CD4-positive, alpha-beta T cell treated with Interleukin-10 for 1 hour (primary cell): ENCODE results near the gene MMS22L.
"Not testable (repeated sequence)": the region's sequence is repeated elsewhere in the genome, so short reads cannot be mapped to it uniquely, and the experiment has no call there.

Experiments
- DNase-seq: peaks from one replicate; pipeline ENCODE4 v3.0.0-alpha.2; 2020

Gene MMS22L

GRCh38 chr6:97231911-97232310 is 51.1 kb downstream of the MMS22L start:
- no peak for DNase-seq

GRCh38 chr6:97222903-97223302 is 60.1 kb downstream of the MMS22L start:
- no peak for DNase-seq

- DNase-seq: no peak
These were observed 64.1 kb downstream of the MMS22L start for GRCh38 chr6:97218912-97219311.

- DNase-seq: no peak
These were observed 67.8 kb downstream of the MMS22L start for GRCh38 chr6:97215157-97215769.

- DNase-seq: no peak
These were observed 68.3 kb downstream of the MMS22L start for GRCh38 chr6:97214671-97215070.

GRCh38 chr6:97207383-97207782 is 75.6 kb downstream of the MMS22L start:
- no peak for DNase-seq

GRCh38 chr6:97205966-97206365 is 77.0 kb downstream of the MMS22L start:
- DNase-seq: no peak

- no peak for DNase-seq
These were observed 79.7 kb downstream of the MMS22L start for GRCh38 chr6:97203343-97203742.

- no peak for DNase-seq
These were observed 84.9 kb downstream of the MMS22L start for GRCh38 chr6:97198046-97198565.

GRCh38 chr6:97195117-97195516 is 87.9 kb downstream of the MMS22L start:
- no peak for DNase-seq

GRCh38 chr6:97189767-97190166 is 93.2 kb downstream of the MMS22L start:
- DNase-seq: no peak

GRCh38 chr6:97187951-97188350 is 95.1 kb downstream of the MMS22L start:
- no peak for DNase-seq

GRCh38 chr6:97186416-97186999 is 96.5 kb downstream of the MMS22L start:
- peak; percentile 69 for DNase-seq

GRCh38 chr6:97177905-97178304 is 105.1 kb downstream of the MMS22L start:
- no peak for DNase-seq

- DNase-seq: no peak
These were observed 106.5 kb downstream of the MMS22L start for GRCh38 chr6:97176468-97176867.

GRCh38 chr6:97175806-97176205 is 107.2 kb downstream of the MMS22L start:
- no peak for DNase-seq

- no peak for DNase-seq
These were observed 108.5 kb downstream of the MMS22L start for GRCh38 chr6:97174471-97174870.

- DNase-seq: no peak
These were observed 122.7 kb downstream of the MMS22L start for GRCh38 chr6:97160280-97160679.

GRCh38 chr6:97155447-97155846 is 127.6 kb downstream of the MMS22L start:
- DNase-seq: not testable (repeated sequence)

GRCh38 chr6:97154015-97154414 is 129.0 kb downstream of the MMS22L start:
- no peak for DNase-seq

- no peak for DNase-seq
These were observed 131.4 kb downstream of the MMS22L start for GRCh38 chr6:97151601-97152000.

GRCh38 chr6:97150932-97151331 is 132.1 kb downstream of the MMS22L start:
- no peak for DNase-seq

- DNase-seq: no peak
These were observed 135.6 kb downstream of the MMS22L start for GRCh38 chr6:97147421-97147820.

GRCh38 chr6:97145691-97146090 is 137.3 kb downstream of the MMS22L start:
- no peak for DNase-seq

- no peak for DNase-seq
These were observed 141.3 kb downstream of the MMS22L start for GRCh38 chr6:97141756-97142155.
